GM20431 (cell line): Measurements from ENCODE around the gene PWP1.
"Not testable (repeated sequence)": the region's sequence is repeated elsewhere in the genome, so short reads cannot be mapped to it uniquely, and the experiment has no call there.

Experiments
- in situ Hi-C: fragments of 300-500 bp; cut with MseI, MboI; formaldehyde crosslinking; loops from one replicate; pipeline ENCODE4 v1.15.0; 2020; ENCODE audit warnings: low sequenced_read_pairs; ENCODE audit not compliant: unreplicated experiment

The PWP1 gene

GRCh38 chr12:107667464-107667863 is 18.1 kb upstream of the PWP1 start:
- in situ Hi-C loops, result no loop called here

- in situ Hi-C loops, result no loop called here
Observed at GRCh38 chr12:107668320-107669098, 17.1 kb upstream of the PWP1 start.

- in situ Hi-C loops, result loop anchor here (10.0 kb wide), 1 partner anchor 215 kb away; no protein-coding TSS in a partner anchor
Observed at GRCh38 chr12:107669946-107670345, 15.7 kb upstream of the PWP1 start.

GRCh38 chr12:107670999-107671643 is 14.5 kb upstream of the PWP1 start:
- in situ Hi-C loops, result loop anchor here (10.0 kb wide), 1 partner anchor 214 kb away; no protein-coding TSS in a partner anchor

GRCh38 chr12:107677671-107678070 is 7.9 kb upstream of the PWP1 start:
- in situ Hi-C loops, result loop anchor here (10.0 kb wide), 1 partner anchor 207 kb away; no protein-coding TSS in a partner anchor

- in situ Hi-C loops, result loop anchor here (10.0 kb wide), 1 partner anchor 205 kb away; no protein-coding TSS in a partner anchor
Observed at GRCh38 chr12:107679336-107679735, 6.3 kb upstream of the PWP1 start.

- in situ Hi-C loops, result no loop called here
Observed at GRCh38 chr12:107681455-107681835, 4.2 kb upstream of the PWP1 start.

GRCh38 chr12:107681836-107682820 is 3.5 kb upstream of the PWP1 start:
- in situ Hi-C loops, result no loop called here

GRCh38 chr12:107684029-107684795 is 1.4 kb upstream of the PWP1 start:
- in situ Hi-C loops, result no loop called here

GRCh38 chr12:107684990-107685359 is 624 bp upstream of the PWP1 start:
- in situ Hi-C loops, result no loop called here

GRCh38 chr12:107695772-107696171 is 10.2 kb downstream of the PWP1 start:
- in situ Hi-C loops, result not testable (repeated sequence)

- in situ Hi-C loops, result no loop called here
Observed at GRCh38 chr12:107702106-107702505, 16.5 kb downstream of the PWP1 start.

- in situ Hi-C loops, result no loop called here
Observed at GRCh38 chr12:107704041-107704440, 18.4 kb downstream of the PWP1 start.

- in situ Hi-C loops, result not testable (repeated sequence)
Observed at GRCh38 chr12:107705522-107705921, 19.9 kb downstream of the PWP1 start.

GRCh38 chr12:107715780-107716179 is 30.2 kb downstream of the PWP1 start:
- in situ Hi-C loops, result no loop called here

GRCh38 chr12:107718606-107719005 is 33.0 kb downstream of the PWP1 start:
- in situ Hi-C loops, result no loop called here

GRCh38 chr12:107727327-107727726 is 41.7 kb downstream of the PWP1 start:
- in situ Hi-C loops, result not testable (repeated sequence)

- in situ Hi-C loops, result not testable (repeated sequence)
Observed at GRCh38 chr12:107727742-107728141, 42.1 kb downstream of the PWP1 start.

GRCh38 chr12:107730618-107731341 is 45.2 kb downstream of the PWP1 start:
- in situ Hi-C loops, result no loop called here
